Mesenchymal stem cell (in vitro differentiated cells and primary cell): ENCODE data around the gene TRDN.

Experiments used
- DNase-seq: peaks from one replicate; pipeline ENCODE4 v3.0.0-alpha.2; 2013
- H2AFZ ChIP-seq: one replicate; pipeline ENCODE4 v1.6.1; 2013; ENCODE audit warnings: low read depth, mild to moderate bottlenecking, control low read depth, inconsistent platforms, low read length, moderate library complexity
- H2AK5ac ChIP-seq: 2 replicates; pipeline ENCODE4 v1.6.1; 2013; ENCODE audit warnings: low read length, moderate library complexity, mild to moderate bottlenecking, inconsistent platforms; ENCODE audit not compliant: severe bottlenecking
- H2BK120ac ChIP-seq: one replicate; pipeline ENCODE4 v1.6.1; 2013; ENCODE audit warnings: low read depth, mild to moderate bottlenecking, inconsistent platforms, low read length, moderate library complexity
- H2BK12ac ChIP-seq, 2 experiments: one replicate each; pipeline ENCODE4 v1.6.1; 2013; ENCODE audit warnings: inconsistent platforms in 2 of 2, low read length in 2 of 2, mild to moderate bottlenecking in 2 of 2, moderate library complexity in 2 of 2, control low read depth in 1 of 2
- H2BK15ac ChIP-seq: one replicate; pipeline ENCODE4 v1.6.1; 2013; ENCODE audit warnings: mild to moderate bottlenecking, low read depth, inconsistent platforms; ENCODE audit not compliant: poor library complexity, severe bottlenecking
- H2BK5ac ChIP-seq: 2 replicates; pipeline ENCODE4 v1.6.1; 2013; ENCODE audit warnings: low read depth, mild to moderate bottlenecking, low read length, control low read depth, inconsistent platforms; ENCODE audit not compliant: poor library complexity, severe bottlenecking
- H3K14ac ChIP-seq, 2 experiments: one replicate each; pipeline ENCODE4 v1.6.1; 2013; ENCODE audit warnings: inconsistent platforms in 2 of 2, low read length in 2 of 2, control low read depth in 1 of 2, mild to moderate bottlenecking in 1 of 2, moderate library complexity in 1 of 2
- H3K18ac ChIP-seq, 2 experiments: one replicate each; pipeline ENCODE4 v1.6.1; 2013; ENCODE audit warnings: inconsistent platforms in 2 of 2, low read length in 2 of 2, control low read depth in 1 of 2, low read depth in 1 of 2, mild to moderate bottlenecking in 1 of 2
- H3K23ac ChIP-seq, 2 experiments: one replicate each; pipeline ENCODE4 v1.6.1; 2013; ENCODE audit warnings: inconsistent platforms in 2 of 2, low read length in 2 of 2, mild to moderate bottlenecking in 2 of 2, moderate library complexity in 2 of 2, control low read depth in 1 of 2
- H3K27ac ChIP-seq: 2 replicates; pipeline ENCODE4 v1.5.1; 2013; ENCODE audit warnings: mild to moderate bottlenecking, moderate library complexity, low read length, control low read depth, inconsistent platforms; ENCODE audit not compliant: poor library complexity, severe bottlenecking
- H3K27me3 ChIP-seq, 2 experiments: 2 replicates each; pipeline versions ENCODE4 v1.6.1 to v1.7.0; 2013; ENCODE audit warnings: low read length in 2 of 2, mild to moderate bottlenecking in 2 of 2, moderate library complexity in 2 of 2, control low read depth in 1 of 2, inconsistent platforms in 1 of 2; ENCODE audit not compliant: control insufficient read depth in 1 of 2, insufficient read depth in 1 of 2
- H3K36me3 ChIP-seq, 2 experiments: 2 replicates each; pipeline versions ENCODE4 v1.6.1 to v1.7.0; 2013; ENCODE audit warnings: low read length in 2 of 2, control low read depth in 1 of 2, inconsistent platforms in 1 of 2, low read depth in 1 of 2, mild to moderate bottlenecking in 1 of 2; ENCODE audit not compliant: insufficient read depth in 2 of 2, control insufficient read depth in 1 of 2
- H3K4ac ChIP-seq, 2 experiments: one replicate each; pipeline ENCODE4 v1.6.1; 2013; ENCODE audit warnings: inconsistent platforms in 2 of 2, low read length in 2 of 2, mild to moderate bottlenecking in 2 of 2, moderate library complexity in 2 of 2, control low read depth in 1 of 2, low read depth in 1 of 2
- H3K4me1 ChIP-seq: 2 replicates; pipeline ENCODE4 v1.6.1; 2013; ENCODE audit warnings: low read depth, low read length, control low read depth; ENCODE audit not compliant: control insufficient read depth, insufficient read depth
- H3K4me2 ChIP-seq: 2 replicates; pipeline ENCODE4 v1.6.1; 2013; ENCODE audit warnings: low read length, mild to moderate bottlenecking, inconsistent platforms; ENCODE audit not compliant: poor library complexity, severe bottlenecking
- H3K4me3 ChIP-seq, 2 experiments: 2 replicates each; pipeline versions ENCODE4 v1.5.1 to v1.7.0; 2013; ENCODE audit warnings: low read length in 2 of 2, mild to moderate bottlenecking in 2 of 2, control low read depth in 1 of 2, low read depth in 1 of 2; ENCODE audit not compliant: insufficient read depth in 1 of 2
- H3K79me1 ChIP-seq: replicated peaks from 2 replicates; pipeline ENCODE4 v1.6.1; 2013; ENCODE audit warnings: mild to moderate bottlenecking, control low read depth, low read length, inconsistent platforms; ENCODE audit not compliant: poor library complexity, severe bottlenecking
- H3K9ac ChIP-seq: 2 replicates; pipeline ENCODE4 v1.7.0; 2013; ENCODE audit warnings: mild to moderate bottlenecking, low read length, moderate library complexity
- H3K9me3 ChIP-seq: 2 replicates; pipeline ENCODE4 v1.7.0; 2013; ENCODE audit warnings: mild to moderate bottlenecking, low read length; ENCODE audit not compliant: control insufficient read depth
- H4K8ac ChIP-seq: one replicate; pipeline ENCODE4 v1.6.1; 2013; ENCODE audit warnings: inconsistent platforms, mild to moderate bottlenecking, low read length, moderate library complexity
- H4K91ac ChIP-seq: one replicate; pipeline ENCODE4 v1.6.1; 2013; ENCODE audit warnings: mild to moderate bottlenecking, low read length, inconsistent platforms
- WGBS: methylation state at CpG from one replicate; pipeline ENCODE4 v1.1.7; 2013; ENCODE audit warnings: mixed read lengths; 5-methylcytosine and 5-hydroxymethylcytosine counted together

TRDN gene

GRCh38 chr6:123462152-123462551 lies 174.6 kb downstream of the TRDN start:
- Histone ChIP-seq H3K4me3 (no peak overlapping the region), H2BK5ac (no peak overlapping the region), H3K18ac (no peak overlapping the region), H3K4me1 (no peaks in the 10 kb centered on the region), H3K27ac (no peak overlapping the region), H3K36me3 (no peaks in the 10 kb centered on the region), H3K9ac (no peak overlapping the region), H3K79me1 (no peaks in the 10 kb centered on the region), H2AFZ (no peak overlapping the region), H4K91ac (no peak overlapping the region), H3K4me2 (no peak overlapping the region), H3K9me3 (no peaks in the 10 kb centered on the region), H4K8ac (no peak overlapping the region), H3K27me3 (no peaks in the 10 kb centered on the region), H3K23ac (no peak overlapping the region), H3K14ac (no peak overlapping the region), H2BK120ac (no peak overlapping the region), H3K4ac (no peak overlapping the region), H2BK15ac (no peak overlapping the region), H2BK12ac (no peak overlapping the region), H2AK5ac (no peak overlapping the region)
- DNase-seq, result no peak
- WGBS, result 71% methylated on average over 1 of the region's 2 CpGs

GRCh38 chr6:123458218-123458617 lies 178.5 kb downstream of the TRDN start:
- Histone ChIP-seq H3K14ac (no peak overlapping the region), H3K23ac (no peak overlapping the region), H3K4me3 (no peak overlapping the region), H3K4me2 (no peak overlapping the region), H4K91ac (no peak overlapping the region), H3K79me1 (no peaks in the 10 kb centered on the region), H2BK15ac (no peak overlapping the region), H4K8ac (no peak overlapping the region), H2AK5ac (no peak overlapping the region), H2AFZ (no peak overlapping the region), H3K4ac (no peak overlapping the region), H3K9ac (no peak overlapping the region), H3K27ac (no peak overlapping the region), H2BK120ac (no peak overlapping the region), H3K18ac (no peak overlapping the region), H2BK12ac (no peak overlapping the region), H3K27me3 (no peaks in the 10 kb centered on the region), H2BK5ac (no peak overlapping the region), H3K9me3 (no peaks in the 10 kb centered on the region), H3K36me3 (no peaks in the 10 kb centered on the region), H3K4me1 (no peaks in the 10 kb centered on the region)
- WGBS, result no CpG with 5 or more reads among the region's 1 CpG
- no peak for DNase-seq

GRCh38 chr6:123456836-123457235 lies 179.9 kb downstream of the TRDN start:
- no peak overlapping the region for H2BK5ac ChIP-seq
- no peak overlapping the region for H3K4me2 ChIP-seq
- H3K79me1 ChIP-seq, result no peaks in the 10 kb centered on the region
- H3K4me3 ChIP-seq, result no peak overlapping the region
- no peaks in the 10 kb centered on the region for H3K4me1 ChIP-seq
- H3K36me3 ChIP-seq, result no peaks in the 10 kb centered on the region
- H3K9ac ChIP-seq, result no peak overlapping the region
- H4K91ac ChIP-seq, result no peak overlapping the region
- H4K8ac ChIP-seq, result no peak overlapping the region
- H2AK5ac ChIP-seq, result no peak overlapping the region
- no peak overlapping the region for H2BK120ac ChIP-seq
- no peak overlapping the region for H2AFZ ChIP-seq
- DNase-seq, result no peak
- no peak overlapping the region for H3K23ac ChIP-seq
- H3K27ac ChIP-seq, result no peak overlapping the region
- no peaks in the 10 kb centered on the region for H3K27me3 ChIP-seq
- H3K14ac ChIP-seq, result no peak overlapping the region
- no peak overlapping the region for H3K18ac ChIP-seq
- WGBS, result 100% methylated on average over 1 of the region's 3 CpGs
- H3K4ac ChIP-seq, result no peak overlapping the region
- H2BK12ac ChIP-seq, result no peak overlapping the region
- H3K9me3 ChIP-seq, result no peaks in the 10 kb centered on the region
- H2BK15ac ChIP-seq, result no peak overlapping the region

- 98% methylated on average over 3 of the region's 3 CpGs for WGBS
- no peak overlapping the region for H3K23ac ChIP-seq
- H3K79me1 ChIP-seq, result no peaks in the 10 kb centered on the region
Measured at GRCh38 chr6:123454448-123454847, 182.3 kb downstream of the TRDN start.

More at GRCh38 chr6:123454448-123454847, 182.3 kb downstream of the TRDN start:
- no peak for DNase-seq
- Histone ChIP-seq H4K91ac (no peak overlapping the region), H3K4me1 (no peaks in the 10 kb centered on the region), H2BK5ac (no peak overlapping the region), H3K18ac (no peak overlapping the region), H2AK5ac (no peak overlapping the region), H3K9ac (no peak overlapping the region), H3K14ac (no peak overlapping the region), H3K9me3 (no peaks in the 10 kb centered on the region), H2AFZ (no peak overlapping the region), H2BK120ac (no peak overlapping the region), H3K27me3 (no peaks in the 10 kb centered on the region), H3K4ac (no peak overlapping the region), H2BK15ac (no peak overlapping the region), H3K4me2 (no peak overlapping the region), H3K36me3 (no peaks in the 10 kb centered on the region), H2BK12ac (no peak overlapping the region), H4K8ac (no peak overlapping the region), H3K27ac (no peak overlapping the region), H3K4me3 (no peak overlapping the region)
